Measurements from ENCODE around the gene LRRC27. TPM values are rescaled to one million over a fixed set of nuclear protein-coding genes. Genes with fewer than 3 reads are reported as not detected.
"Not testable (repeated sequence)": the region's sequence is repeated elsewhere in the genome, so short reads cannot be mapped to it uniquely, and the experiment has no call there.

The LRRC27 gene
- total RNA-seq, 2 donors from 2014 or later = 5.8 to 6.1 TPM

GRCh38 chr10:132377326-132377725 lies 45.3 kb downstream of the LRRC27 start:
- H3K36me3 ChIP-seq = no peaks in the 10 kb centered on the region
- intact Hi-C loops (cut with DNase I) = no loop called here
- DNase-seq = no peak

GRCh38 chr10:132379026-132379425 lies 47.0 kb downstream of the LRRC27 start:
- intact Hi-C loops (cut with DNase I); DNase-seq; H3K27ac ChIP-seq; H3K27me3 ChIP-seq; H3K4me3 ChIP-seq; H3K9me3 ChIP-seq; H3K4me1 ChIP-seq; H3K9ac ChIP-seq (ENCODE audit: low read depth in 2 of 2, low read length in 2 of 2); H3K36me3 ChIP-seq: not testable (repeated sequence)

More at GRCh38 chr10:132377326-132377725, 45.3 kb downstream of the LRRC27 start:
- H3K4me1 ChIP-seq = no peaks in the 10 kb centered on the region
- H3K9me3 ChIP-seq = no peaks in the 10 kb centered on the region
- no peak overlapping the region for H3K4me3 ChIP-seq
- H3K27ac ChIP-seq = no peak overlapping the region
- no peak overlapping the region for H3K9ac ChIP-seq (ENCODE audit: low read depth in 2 of 2, low read length in 2 of 2)
- TF ChIP-seq CTCF (IDR thresholded peaks at IDR 0.05) = no peak
- no peaks in the 10 kb centered on the region for H3K27me3 ChIP-seq

- H3K27ac ChIP-seq; H3K4me1 ChIP-seq; H3K9me3 ChIP-seq; H3K36me3 ChIP-seq; H3K4me3 ChIP-seq; H3K9ac ChIP-seq (ENCODE audit: low read depth in 2 of 2, low read length in 2 of 2); DNase-seq; H3K27me3 ChIP-seq: not testable (repeated sequence)
- intact Hi-C loops (cut with DNase I) = loop anchor here (5.0 to 10.0 kb wide), 2 partner anchors 194 to 261 kb away; no protein-coding TSS in a partner anchor
Measured at GRCh38 chr10:132380986-132381385, 49.0 kb downstream of the LRRC27 start.

GRCh38 chr10:132381741-132382140 lies 49.7 kb downstream of the LRRC27 start:
- Histone ChIP-seq H3K9ac (ENCODE audit: low read depth in 2 of 2, low read length in 2 of 2) (no peak overlapping the region), H3K27me3 (no peaks in the 10 kb centered on the region), H3K4me3 (no peak overlapping the region), H3K9me3 (no peaks in the 10 kb centered on the region), H3K4me1 (no peaks in the 10 kb centered on the region), H3K36me3 (no peaks in the 10 kb centered on the region), H3K27ac (no peak overlapping the region)
- DNase-seq = no peak
- no peak for TF ChIP-seq CTCF (IDR thresholded peaks at IDR 0.05)
- intact Hi-C loops (cut with DNase I) = loop anchor here (5.0 to 10.0 kb wide), 2 partner anchors 193 to 261 kb away; no protein-coding TSS in a partner anchor

- H3K9ac ChIP-seq (ENCODE audit: low read depth in 2 of 2, low read length in 2 of 2) = no peak overlapping the region
- H3K4me3 ChIP-seq = no peak overlapping the region
- no peak for TF ChIP-seq CTCF (IDR thresholded peaks at IDR 0.05)
- no peaks in the 10 kb centered on the region for H3K27me3 ChIP-seq
- intact Hi-C loops (cut with DNase I) = loop anchor here (5.0 to 10.0 kb wide), 2 partner anchors 192 to 260 kb away; no protein-coding TSS in a partner anchor
- H3K4me1 ChIP-seq = no peaks in the 10 kb centered on the region
- H3K27ac ChIP-seq = no peak overlapping the region
- no peaks in the 10 kb centered on the region for H3K36me3 ChIP-seq
- no peak for DNase-seq
- H3K9me3 ChIP-seq = no peaks in the 10 kb centered on the region
Measured at GRCh38 chr10:132382231-132382922, 50.4 kb downstream of the LRRC27 start.

GRCh38 chr10:132383101-132383500 lies 51.1 kb downstream of the LRRC27 start:
- H3K27ac ChIP-seq = no peak overlapping the region
- intact Hi-C loops (cut with DNase I) = loop anchor here (5.0 to 10.0 kb wide), 2 partner anchors 192 to 259 kb away; no protein-coding TSS in a partner anchor
- H3K36me3 ChIP-seq = no peaks in the 10 kb centered on the region
- no peak overlapping the region for H3K4me3 ChIP-seq
- H3K9me3 ChIP-seq = no peaks in the 10 kb centered on the region
- no peak for DNase-seq
- H3K27me3 ChIP-seq = no peaks in the 10 kb centered on the region
- no peak for TF ChIP-seq CTCF (IDR thresholded peaks at IDR 0.05)
- H3K9ac ChIP-seq (ENCODE audit: low read depth in 2 of 2, low read length in 2 of 2) = no peak overlapping the region
- no peaks in the 10 kb centered on the region for H3K4me1 ChIP-seq

Measured in colonic mucosa (tissue), 4 donors.